Urinary bladder (tissue), 4 donors: ENCODE results near the gene CCR9. TPM values are rescaled to one million over a fixed set of nuclear protein-coding genes. Genes with fewer than 3 reads are reported as not detected.

Experiments
- DNase-seq: peaks from one replicate; pipeline ENCODE4 v3.0.0-alpha.2; 2015; ENCODE audit errors: extremely low spot score
- H3K27ac ChIP-seq: one replicate; pipeline ENCODE4 v1.5.1; 2013; ENCODE audit warnings: low read depth, mild to moderate bottlenecking, moderate library complexity
- H3K36me3 ChIP-seq: one replicate; pipeline ENCODE4 v1.6.1; 2013; ENCODE audit warnings: mild to moderate bottlenecking, moderate library complexity; ENCODE audit not compliant: insufficient read depth
- H3K4me1 ChIP-seq: one replicate; pipeline ENCODE4 v1.6.1; 2013; ENCODE audit warnings: mild to moderate bottlenecking, moderate library complexity; ENCODE audit not compliant: insufficient read depth
- H3K4me3 ChIP-seq: one replicate; pipeline ENCODE4 v1.5.1; 2013; ENCODE audit warnings: low read depth, low read length
- WGBS: extraction: QIAGEN DNeasy Blood & Tissue Kit; methylation state at CpG from one replicate; pipeline ENCODE4 v1.1.7; 2013; 5-methylcytosine and 5-hydroxymethylcytosine counted together
- polyA plus RNA-seq: library from polyadenylated mRNA; stranded (reverse); fragments of 200-250 nt; gene quantifications from one replicate; pipeline ENCODE4 v1.2.3, GENCODE V29; 2013
- total RNA-seq: library from RNA; depleted of rRNA; stranded (reverse); fragments of >200 nt; gene quantifications from one replicate; pipeline ENCODE4 v1.2.3, GENCODE V29; 2014
- donor health status: healthy with polysubstance abuse.
- donor health status: healthy.

The CCR9 gene
- total and polyA plus RNA-seq, 2 donors, result not detected

DNA sequence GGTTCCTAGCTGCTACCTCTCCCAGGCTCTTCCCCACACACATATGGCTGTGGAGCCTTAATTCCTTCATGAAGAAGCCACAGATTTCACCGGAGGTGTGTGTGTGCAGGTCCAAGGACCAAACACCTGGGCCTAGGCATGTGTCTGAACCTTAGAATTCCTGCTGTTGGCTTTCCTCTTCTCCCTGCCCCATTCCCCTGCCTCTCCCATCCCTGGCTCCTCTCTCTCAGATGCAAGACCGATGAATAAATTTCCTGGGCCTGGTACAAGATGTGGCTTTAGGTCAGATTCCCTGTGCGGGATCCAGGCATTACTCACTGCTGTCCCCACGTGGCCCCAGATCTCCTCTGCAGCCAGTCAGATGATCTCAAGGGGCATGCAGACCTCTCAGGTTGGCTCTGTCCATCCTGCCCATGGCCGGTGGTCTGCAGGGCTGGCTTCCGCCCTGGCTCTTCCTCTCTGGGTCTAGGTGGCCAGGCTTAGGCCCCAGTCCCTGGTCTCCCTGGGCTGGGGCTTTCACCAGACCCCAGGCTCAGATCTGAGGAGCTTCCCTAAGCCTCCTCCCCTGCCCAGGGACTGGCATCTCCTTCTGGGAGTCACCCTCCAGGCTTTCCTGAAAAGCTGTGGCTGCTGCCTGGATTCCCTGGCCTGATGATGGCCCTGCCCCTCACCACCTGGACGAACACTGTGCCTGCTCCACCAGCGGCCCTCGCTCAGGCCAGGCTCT, 20.5 kb downstream of the CCR9 start:
- H3K4me1 ChIP-seq, result peaks cover 2% of the 10 kb centered on the region
- H3K27ac ChIP-seq, result no peak overlapping the region
- DNase-seq, result no peak
- H3K36me3 ChIP-seq, result no peaks in the 10 kb centered on the region
- no peak overlapping the region for H3K4me3 ChIP-seq
- 72% methylated on average over 9 of the region's 9 CpGs for WGBS

- no peak for DNase-seq
- WGBS, result 62% methylated on average over 13 of the region's 13 CpGs
- H3K4me3 ChIP-seq, result no peak overlapping the region
- H3K4me1 ChIP-seq, result peaks cover 2% of the 10 kb centered on the region
- H3K36me3 ChIP-seq, result no peaks in the 10 kb centered on the region
- H3K27ac ChIP-seq, result no peak overlapping the region
These were observed 21.7 kb downstream of the CCR9 start for GRCh38 chr3:45907769-45908705.

GRCh38 chr3:45908761-45909160, 22.4 kb downstream of the CCR9 start:
- Histone ChIP-seq H3K4me3 (no peak overlapping the region), H3K27ac (no peak overlapping the region), H3K36me3 (no peaks in the 10 kb centered on the region), H3K4me1 (peaks cover 2% of the 10 kb centered on the region)
- 90% methylated on average over 7 of the region's 7 CpGs for WGBS
- DNase-seq, result no peak

DNA sequence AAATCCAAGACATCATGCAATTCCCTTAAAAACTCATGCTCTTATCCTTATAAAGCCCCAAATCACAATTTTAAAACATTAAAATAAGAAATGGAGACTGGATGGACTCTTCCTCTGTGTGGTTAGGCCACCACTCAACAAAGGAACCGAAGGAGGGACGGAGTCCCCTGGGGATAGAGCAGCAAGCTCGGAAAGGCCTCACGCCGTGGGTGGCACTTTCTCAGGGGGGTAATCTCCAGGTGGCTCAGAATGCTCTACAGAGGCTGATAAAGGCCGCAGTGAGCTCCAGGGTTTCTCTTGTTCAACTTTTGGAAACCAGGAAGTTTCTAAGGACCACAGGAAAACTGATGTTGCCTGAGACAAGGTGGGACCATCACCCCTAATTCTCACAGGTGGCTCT, 23.2 kb downstream of the CCR9 start:
- Histone ChIP-seq H3K36me3 (no peaks in the 10 kb centered on the region), H3K4me3 (no peak overlapping the region), H3K4me1 (peaks cover 2% of the 10 kb centered on the region), H3K27ac (no peak overlapping the region)
- DNase-seq, result no peak
- WGBS, result 93% methylated on average over 6 of the region's 6 CpGs

GRCh38 chr3:45910892-45911291, 24.5 kb downstream of the CCR9 start:
- Histone ChIP-seq H3K4me3 (no peak overlapping the region), H3K4me1 (peaks cover 2% of the 10 kb centered on the region), H3K36me3 (no peaks in the 10 kb centered on the region), H3K27ac (no peak overlapping the region)
- 75% methylated on average over 4 of the region's 4 CpGs for WGBS
- no peak for DNase-seq

- no peak for DNase-seq
- Histone ChIP-seq H3K36me3 (no peaks in the 10 kb centered on the region), H3K4me3 (no peak overlapping the region), H3K4me1 (peaks cover 2% of the 10 kb centered on the region), H3K27ac (no peak overlapping the region)
- 94% methylated on average over 11 of the region's 11 CpGs for WGBS
These were observed 25.3 kb downstream of the CCR9 start for GRCh38 chr3:45911511-45912226.

DNA sequence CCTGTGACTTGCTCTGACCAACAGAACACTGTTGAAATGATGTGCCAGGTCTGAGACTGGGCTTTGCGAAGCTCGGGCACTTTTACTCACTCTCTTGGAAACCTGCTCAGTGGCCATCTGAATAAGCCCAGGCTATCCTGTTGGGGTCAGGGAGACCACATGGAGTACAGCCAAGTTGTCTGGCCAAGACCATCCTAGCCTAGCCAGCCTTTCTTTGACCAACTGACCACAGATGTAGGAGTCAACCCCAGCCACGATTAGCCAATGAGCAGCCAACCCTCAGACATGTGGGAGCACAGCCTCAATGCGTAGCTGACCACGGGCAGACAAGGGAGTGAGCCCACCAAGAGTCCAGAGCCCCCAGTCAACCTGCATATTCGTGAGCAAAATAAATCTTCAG, 26.1 kb downstream of the CCR9 start:
- no peak for DNase-seq
- WGBS, result 90% methylated on average over 6 of the region's 6 CpGs
- no peaks in the 10 kb centered on the region for H3K36me3 ChIP-seq
- H3K4me3 ChIP-seq, result no peak overlapping the region
- H3K27ac ChIP-seq, result no peak overlapping the region
- H3K4me1 ChIP-seq, result no peaks in the 10 kb centered on the region

DNA sequence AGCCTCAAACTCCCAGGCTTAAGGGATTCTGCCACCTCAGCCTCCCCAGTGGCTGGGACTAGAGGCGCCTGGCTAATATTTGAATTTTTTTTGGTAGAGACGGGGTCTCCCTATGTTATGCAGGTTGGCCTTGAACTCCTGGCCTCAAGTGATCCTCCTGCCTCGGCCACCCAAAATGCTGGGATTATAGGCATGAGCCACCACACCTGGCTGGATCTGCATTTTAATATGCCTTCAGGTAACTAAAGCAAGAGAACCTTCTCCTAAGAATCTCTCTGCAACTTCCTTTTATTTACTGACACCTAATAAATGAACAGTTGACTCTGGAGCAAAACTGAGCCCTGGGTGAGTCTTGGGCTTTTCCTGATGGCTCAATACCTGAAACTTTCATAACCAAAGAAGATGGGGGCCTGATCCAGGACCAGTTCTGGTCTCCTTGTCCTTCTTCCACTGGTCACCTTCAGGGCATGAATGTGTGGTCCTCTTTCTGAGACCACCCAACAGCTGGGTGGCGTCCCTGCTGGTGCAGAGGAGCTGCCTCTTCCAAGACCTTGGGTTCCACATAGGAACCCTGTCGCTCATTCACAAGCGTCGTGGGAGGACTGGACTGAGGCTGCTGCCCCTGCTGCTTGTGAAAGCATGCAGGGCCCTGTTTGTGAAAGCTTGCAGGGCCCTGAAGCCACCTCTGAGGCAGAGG, 28.2 kb downstream of the CCR9 start:
- no peak overlapping the region for H3K27ac ChIP-seq
- no peak overlapping the region for H3K4me3 ChIP-seq
- no peaks in the 10 kb centered on the region for H3K4me1 ChIP-seq
- H3K36me3 ChIP-seq, result no peaks in the 10 kb centered on the region
- DNase-seq, result no peak
- 91% methylated on average over 7 of the region's 7 CpGs for WGBS

DNA sequence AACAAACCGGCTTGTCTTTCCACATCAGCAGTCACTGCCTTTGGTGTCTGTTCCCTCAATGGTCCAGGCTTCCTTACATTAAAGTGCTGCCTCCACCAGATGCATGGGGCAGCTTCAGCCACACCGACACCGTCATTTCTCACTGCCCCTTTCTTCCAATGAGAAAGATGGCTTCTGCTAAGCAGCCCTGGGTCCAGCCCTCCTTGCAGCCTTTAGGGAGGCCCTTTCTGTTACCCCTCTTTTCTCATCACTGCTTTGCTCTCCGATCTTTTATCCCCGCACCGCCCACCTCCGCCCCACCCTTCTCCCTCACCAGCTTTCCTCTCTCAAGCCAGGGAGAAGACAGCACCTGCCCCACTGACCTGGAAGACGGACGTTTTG, 28.7 kb downstream of the CCR9 start:
- Histone ChIP-seq H3K4me3 (no peak overlapping the region), H3K27ac (no peak overlapping the region), H3K4me1 (no peaks in the 10 kb centered on the region), H3K36me3 (no peaks in the 10 kb centered on the region)
- 88% methylated on average over 9 of the region's 9 CpGs for WGBS
- DNase-seq, result no peak

- Histone ChIP-seq H3K4me1 (no peaks in the 10 kb centered on the region), H3K36me3 (no peaks in the 10 kb centered on the region), H3K4me3 (no peak overlapping the region), H3K27ac (no peak overlapping the region)
- no peak for DNase-seq
- WGBS, result 48% methylated on average over 13 of the region's 13 CpGs
These were observed 29.3 kb downstream of the CCR9 start for GRCh38 chr3:45915518-45916231.

GRCh38 chr3:45917146-45917898, 31.0 kb downstream of the CCR9 start:
- Histone ChIP-seq H3K27ac (no peak overlapping the region), H3K4me3 (no peak overlapping the region), H3K36me3 (no peaks in the 10 kb centered on the region), H3K4me1 (no peaks in the 10 kb centered on the region)
- DNase-seq, result no peak
- WGBS, result 82% methylated on average over 6 of the region's 6 CpGs
